Endothelial cell of umbilical vein (primary cell): ENCODE measurements around the gene VPS35L. TPM values are rescaled to one million over a fixed set of nuclear protein-coding genes. Genes with fewer than 3 reads are reported as not detected.

Experiments
- BruUV-seq: library from RNA; stranded (reverse); fragments of 400-500 nt; replicated peaks from 2 replicates; lab custom pipeline; 2021; lab: Mats Ljungman, UMichigan
- CTCF ChIA-PET: fragments of 300-600, 350-600 bp; sonication (Branson Sonifier 250); formaldehyde crosslinking; loops from one replicate; lab custom pipeline; 2021; ENCODE audit warnings: antibody characterized with exemption, inconsistent platforms; lab: Charles Lee
- POLR2A ChIA-PET: fragments of 300-600, 350-600 bp; sonication (Branson Sonifier 250); formaldehyde crosslinking; loops from one replicate; lab custom pipeline; 2021; ENCODE audit warnings: antibody characterized with exemption, inconsistent platforms; lab: Charles Lee
- DNase-seq: peaks from one replicate; pipeline ENCODE4 v3.0.0-alpha.2; 2011; ENCODE audit warnings: low read depth, low spot score
- FAIRE-seq: peaks from 2 replicates; lab custom pipeline; 2011; peaks lifted over from hg19 to GRCh38; lab: Jason Lieb, UNC
- H2AFZ ChIP-seq: 2 replicates; pipeline ENCODE4 v1.6.0; 2012; ENCODE audit warnings: low read depth, low read length, control low read depth, inconsistent platforms
- H3K27ac ChIP-seq: 2 replicates; pipeline ENCODE4 v1.5.1; 2011; ENCODE audit warnings: low read depth, mild to moderate bottlenecking, control low read depth, low read length, moderate library complexity; ENCODE audit not compliant: insufficient read depth
- H3K27me3 ChIP-seq, 2 experiments: 2 replicates each; pipeline versions ENCODE4 v1.6.0 to v1.6.1; 2011; ENCODE audit warnings: low read length in 2 of 2, mixed read lengths in 1 of 2; ENCODE audit not compliant: control insufficient read depth in 2 of 2, insufficient read depth in 2 of 2
- H3K36me3 ChIP-seq, 2 experiments: 2 replicates in 1 of 2; 3 replicates in 1 of 2; pipeline ENCODE4 v1.5.1; 2011; ENCODE audit warnings: low read length in 2 of 2, mild to moderate bottlenecking in 1 of 2, moderate library complexity in 1 of 2; ENCODE audit not compliant: control insufficient read depth in 2 of 2, insufficient read depth in 2 of 2; ENCODE audit errors: extremely low read depth in 1 of 2
- H3K4me1 ChIP-seq: 3 replicates; pipeline ENCODE4 v1.5.1; 2011; ENCODE audit warnings: mild to moderate bottlenecking, low read length; ENCODE audit not compliant: control insufficient read depth, insufficient read depth; ENCODE audit errors: extremely low read depth
- H3K4me2 ChIP-seq: 2 replicates; pipeline ENCODE4 v1.6.1; 2011; ENCODE audit warnings: low read length, control low read depth, mixed read lengths; ENCODE audit not compliant: insufficient read depth
- H3K4me3 ChIP-seq, 3 experiments: fragments of 200-600 bp in 1 of 3; sonication (generic), shearing (Covaris generic) in 1 of 3; replicated peaks in 1 of 3; 2 replicates each; pipeline ENCODE4 v1.5.1; 2011 to 2016; ENCODE audit warnings: control low read depth in 3 of 3, low read length in 3 of 3, mild to moderate bottlenecking in 2 of 3, inconsistent platforms in 1 of 3, low read depth in 1 of 3, moderate library complexity in 1 of 3; ENCODE audit not compliant: insufficient read depth in 1 of 3
- H3K79me2 ChIP-seq: 2 replicates; pipeline ENCODE4 v1.6.0; 2012; ENCODE audit warnings: low read length, inconsistent platforms; ENCODE audit not compliant: control insufficient read depth, insufficient read depth
- H3K9ac ChIP-seq: replicated peaks from 2 replicates; pipeline ENCODE3; 2011; ENCODE audit warnings: low read length, control low read depth; ENCODE audit not compliant: insufficient read depth; ENCODE audit errors: extremely low read depth
- H3K9me1 ChIP-seq: replicated peaks from 3 replicates; pipeline ENCODE4 v1.6.0; 2011; ENCODE audit warnings: mild to moderate bottlenecking, low read length; ENCODE audit not compliant: control insufficient read depth, insufficient read depth; ENCODE audit errors: extremely low read depth
- H3K9me3 ChIP-seq: replicated peaks from 2 replicates; pipeline ENCODE4 v1.5.1; 2012; ENCODE audit warnings: low read length, inconsistent platforms; ENCODE audit not compliant: control insufficient read depth, insufficient read depth
- H4K20me1 ChIP-seq: replicated peaks from 2 replicates; pipeline ENCODE3; 2011; ENCODE audit warnings: mild to moderate bottlenecking, low read length; ENCODE audit not compliant: control insufficient read depth, insufficient read depth; ENCODE audit errors: extremely low read depth
- CTCF ChIP-seq, 2 donors: IDR thresholded peaks; 1 replicate in 1 of 2; 2 replicates in 1 of 2; pipeline ENCODE4 v1.5.1; 2011; ENCODE audit warnings: low read length in 2 of 2, mild to moderate bottlenecking in 2 of 2, moderate library complexity in 2 of 2, control low read depth in 1 of 2, inconsistent platforms in 1 of 2, low read depth in 1 of 2; ENCODE audit not compliant: insufficient read depth in 1 of 2; ENCODE audit errors: extremely low read depth in 1 of 2
- EZH2 ChIP-seq: IDR thresholded peaks from 2 replicates; pipeline ENCODE4 v1.6.1; 2012; ENCODE audit warnings: borderline replicate concordance, low read depth, mild to moderate bottlenecking, moderate library complexity, low read length, inconsistent platforms; ENCODE audit not compliant: severe bottlenecking
- FOS ChIP-seq: IDR thresholded peaks from 2 replicates; pipeline ENCODE4 v1.6.1; 2011; ENCODE audit warnings: mild to moderate bottlenecking, low read length, moderate library complexity, borderline replicate concordance; ENCODE audit not compliant: insufficient read depth
- GATA2 ChIP-seq: IDR thresholded peaks from 2 replicates; pipeline ENCODE4 v1.7.0; 2011; ENCODE audit warnings: low read depth, mild to moderate bottlenecking, moderate library complexity, mixed read lengths, low read length; ENCODE audit not compliant: insufficient read length, insufficient read depth
- JUN ChIP-seq: IDR thresholded peaks from 2 replicates; pipeline ENCODE4 v1.6.1; 2011; ENCODE audit warnings: borderline replicate concordance, low read depth; ENCODE audit not compliant: insufficient read length, insufficient read depth
- MYC ChIP-seq: IDR thresholded peaks from one replicate; pipeline ENCODE4 v1.6.1; 2011; ENCODE audit warnings: mild to moderate bottlenecking, low read depth, low read length
- POLR2A ChIP-seq: IDR thresholded peaks from 2 replicates; pipeline ENCODE4 v1.6.1; 2012; ENCODE audit warnings: low read depth, mild to moderate bottlenecking, control low read depth, low read length
- POLR2AphosphoS5 ChIP-seq: IDR thresholded peaks from 2 replicates; pipeline ENCODE4 v1.6.1; 2012; ENCODE audit warnings: low read depth, mild to moderate bottlenecking, control low read depth, low read length, moderate library complexity; ENCODE audit not compliant: insufficient read depth
- dilution Hi-C: fragments of 300-500 bp; cut with MboI; formaldehyde crosslinking; loops from one replicate; pipeline ENCODE4 v1.15.0; 2019; ENCODE audit warnings: low sequenced_read_pairs; ENCODE audit not compliant: extremely low pct_ligation_motif_present
- intact Hi-C: fragments of 100-400 bp; cut with micrococcal nuclease; formaldehyde crosslinking; loops from one replicate; pipeline ENCODE4 v1.10.0; 2022
- polyA plus RNA-seq, 4 experiments: library from polyadenylated mRNA; depleted of rRNA in 3 of 4; stranded (reverse) in 3 of 4; unstranded in 1 of 4; fragments of >200 nt; gene quantifications; 2 replicates each; pipeline versions ENCODE4 v1.2.1 to v1.2.3, GENCODE V29; 2011 to 2012; ENCODE audit warnings: missing spikeins in 1 of 4
- total RNA-seq: library from RNA; stranded (reverse); gene quantifications from 2 replicates; pipeline ENCODE4 v1.2.3, GENCODE V29; 2021
- TF ChIP-seq, protein P1 (sequence below): IDR thresholded peaks from 2 replicates; pipeline ENCODE4 v1.6.1; 2011; ENCODE audit not compliant: insufficient read depth, insufficient read length

The VPS35L gene
- total and polyA plus RNA-seq, 2 donors (not counting 3 experiments of a cell fraction or from before 2014, with no cell fraction given): 49.1 to 91.1 TPM

DNA sequence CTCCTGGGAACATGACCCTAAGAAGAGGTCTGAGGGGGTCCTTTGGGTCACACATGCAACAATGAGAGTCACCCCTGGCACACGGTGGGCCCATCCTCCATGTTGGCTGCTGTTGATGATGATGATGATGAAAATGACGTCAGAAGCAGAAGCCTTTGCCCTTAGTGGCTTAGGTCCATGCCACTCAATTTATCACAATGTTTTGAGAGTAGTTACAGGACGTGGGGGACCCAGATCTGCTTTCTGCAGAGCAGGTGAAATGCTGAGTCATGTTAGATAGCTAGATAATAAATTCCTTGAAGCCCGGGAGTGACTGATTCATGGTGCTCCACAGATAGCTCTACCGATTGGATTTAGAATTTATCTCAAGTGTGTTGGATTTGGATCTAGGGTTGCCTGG is 53.9 kb downstream of the VPS35L start:
- H2AFZ ChIP-seq: no peak overlapping the region
- no peaks in the 10 kb centered on the region for H3K9me1 ChIP-seq
- intact Hi-C loops (loop anchor here (10.0 kb wide), 1 partner anchor 85 kb away; no protein-coding TSS in a partner anchor), dilution Hi-C loops (no loop called here)
- H3K27me3 ChIP-seq: no peaks in the 10 kb centered on the region
- POLR2A ChIA-PET: no interaction called here
- CTCF ChIA-PET: interaction anchor here (0.9 to 1.4 kb wide), 3 partner anchors 8 to 277 kb away, joined by 3 to 5 read pairs (median 3); no protein-coding TSS in a partner anchor
- no peak overlapping the region for H3K9ac ChIP-seq
- peaks cover 0 to 4% of the 10 kb centered on the region in 2 experiments for H3K36me3 ChIP-seq
- H3K4me2 ChIP-seq: no peak overlapping the region
- no peak for TF ChIP-seq EZH2
- TF ChIP-seq FOS: no peak
- TF ChIP-seq, protein P1, sequence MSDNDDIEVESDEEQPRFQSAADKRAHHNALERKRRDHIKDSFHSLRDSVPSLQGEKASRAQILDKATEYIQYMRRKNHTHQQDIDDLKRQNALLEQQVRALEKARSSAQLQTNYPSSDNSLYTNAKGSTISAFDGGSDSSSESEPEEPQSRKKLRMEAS: no peak
- no peak for TF ChIP-seq CTCF (IDR thresholded peaks at IDR 0.05; ENCODE audit: extremely low read depth in 1 of 2, insufficient read depth in 1 of 2, low read depth in 1 of 2, low read length in 2 of 2)
- TF ChIP-seq MYC: no peak
- no peak for TF ChIP-seq POLR2A
- TF ChIP-seq GATA2: no peak
- TF ChIP-seq JUN: no peak
- no peak for TF ChIP-seq POLR2AphosphoS5
- no peak overlapping the region for H3K27ac ChIP-seq
- H4K20me1 ChIP-seq: no peaks in the 10 kb centered on the region
- BruUV-seq: no TSS peak
- DNase-seq: no peak
- H3K9me3 ChIP-seq: no peaks in the 10 kb centered on the region
- no peaks in the 10 kb centered on the region for H3K79me2 ChIP-seq
- peaks cover 16% of the 10 kb centered on the region for H3K4me1 ChIP-seq
- FAIRE-seq: no peak
- no peak overlapping the region for H3K4me3 ChIP-seq
